Activated CD8-positive, alpha-beta T cell treated with anti-CD3 and anti-CD28 coated beads for 36 hours (primary cell): ENCODE results near the gene FOXM1. TPM values are rescaled to one million over a fixed set of nuclear protein-coding genes. Genes with fewer than 3 reads are reported as not detected.

ENCODE experiments used
- ATAC-seq: fragments of 200-7000 bp; cut with Tn5 transposase; one replicate; pipeline ENCODE4 v1.10.0; 2021; ENCODE audit warnings: mild to moderate bottlenecking, moderate library complexity
- CTCF ChIA-PET: fragments of 350-600 bp; sonication (Branson Sonifier 250); formaldehyde crosslinking; loops from one replicate; lab custom pipeline; 2021; ENCODE audit warnings: antibody characterized with exemption; lab: Charles Lee
- POLR2A ChIA-PET: fragments of 350-600 bp; sonication (Branson Sonifier 250); formaldehyde crosslinking; loops from one replicate; lab custom pipeline; 2021; ENCODE audit warnings: antibody characterized with exemption; lab: Charles Lee
- DNase-seq: peaks from one replicate; pipeline ENCODE4 v3.0.0-alpha.2; 2020
- H3K27ac Mint-ChIP-seq: one replicate; pipeline ENCODE4 v1.8.0; 2021; ENCODE audit warnings: mild to moderate bottlenecking, mixed read lengths
- H3K27me3 Mint-ChIP-seq: one replicate; pipeline ENCODE4 v1.8.0; 2021; ENCODE audit warnings: mixed read lengths
- H3K36me3 Mint-ChIP-seq: one replicate; pipeline ENCODE4 v1.8.0; 2021; ENCODE audit warnings: low read depth, mixed read lengths
- H3K4me1 Mint-ChIP-seq: one replicate; pipeline ENCODE4 v1.8.0; 2021; ENCODE audit warnings: low read depth, mixed read lengths
- H3K4me3 Mint-ChIP-seq: one replicate; pipeline ENCODE4 v1.8.0; 2021; ENCODE audit warnings: mild to moderate bottlenecking, moderate library complexity, mixed read lengths
- H3K9me3 Mint-ChIP-seq: one replicate; pipeline ENCODE4 v1.8.0; 2021; ENCODE audit warnings: mixed read lengths
- intact Hi-C: fragments of 100-400 bp; cut with micrococcal nuclease; formaldehyde crosslinking; loops from one replicate; pipeline ENCODE4 v1.10.0; 2022
- total RNA-seq, 2 experiments: library from RNA; stranded (reverse); gene quantifications; one replicate each; pipeline ENCODE4 v1.2.3, GENCODE V29; 2021
- TF ChIP-seq, protein P1 (sequence below): fragments of 200-600 bp; IDR thresholded peaks from one replicate; pipeline ENCODE4 v1.8.0; 2022; ENCODE audit warnings: antibody characterized with exemption, mild to moderate bottlenecking

Gene FOXM1
- total RNA-seq, 2 experiments from 2014 or later = 64.4 to 64.8 TPM

DNA sequence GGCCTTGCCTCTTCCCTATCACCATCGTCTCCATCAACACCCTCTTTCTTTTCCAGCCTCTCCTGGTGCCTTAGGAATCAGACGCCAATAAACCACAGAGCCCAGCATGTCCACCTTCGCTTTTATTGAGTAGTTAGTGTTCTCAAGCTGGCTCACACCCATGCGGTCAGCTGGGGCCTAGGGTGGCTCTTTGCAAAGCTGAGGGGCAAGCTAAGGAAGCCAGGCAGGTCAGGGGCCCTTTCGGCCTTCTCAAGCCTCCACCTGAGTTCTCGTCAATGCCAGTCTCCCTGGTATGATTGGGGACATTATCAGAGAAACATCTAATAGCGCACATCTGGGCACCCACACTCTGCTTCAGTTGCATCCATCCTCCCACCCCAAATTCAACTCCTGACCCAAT, 19.4 kb downstream of the FOXM1 start:
- H3K9me3 Mint-ChIP-seq = no peaks in the 10 kb centered on the region
- DNase-seq (no peak), ATAC-seq (no peak)
- intact Hi-C loops = loop anchor here (10.0 kb wide), 1 partner anchor 187 kb away; no protein-coding TSS in a partner anchor
- no peaks in the 10 kb centered on the region for H3K4me1 Mint-ChIP-seq
- TF ChIP-seq, protein P1, sequence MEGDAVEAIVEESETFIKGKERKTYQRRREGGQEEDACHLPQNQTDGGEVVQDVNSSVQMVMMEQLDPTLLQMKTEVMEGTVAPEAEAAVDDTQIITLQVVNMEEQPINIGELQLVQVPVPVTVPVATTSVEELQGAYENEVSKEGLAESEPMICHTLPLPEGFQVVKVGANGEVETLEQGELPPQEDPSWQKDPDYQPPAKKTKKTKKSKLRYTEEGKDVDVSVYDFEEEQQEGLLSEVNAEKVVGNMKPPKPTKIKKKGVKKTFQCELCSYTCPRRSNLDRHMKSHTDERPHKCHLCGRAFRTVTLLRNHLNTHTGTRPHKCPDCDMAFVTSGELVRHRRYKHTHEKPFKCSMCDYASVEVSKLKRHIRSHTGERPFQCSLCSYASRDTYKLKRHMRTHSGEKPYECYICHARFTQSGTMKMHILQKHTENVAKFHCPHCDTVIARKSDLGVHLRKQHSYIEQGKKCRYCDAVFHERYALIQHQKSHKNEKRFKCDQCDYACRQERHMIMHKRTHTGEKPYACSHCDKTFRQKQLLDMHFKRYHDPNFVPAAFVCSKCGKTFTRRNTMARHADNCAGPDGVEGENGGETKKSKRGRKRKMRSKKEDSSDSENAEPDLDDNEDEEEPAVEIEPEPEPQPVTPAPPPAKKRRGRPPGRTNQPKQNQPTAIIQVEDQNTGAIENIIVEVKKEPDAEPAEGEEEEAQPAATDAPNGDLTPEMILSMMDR = no peak
- H3K4me3 Mint-ChIP-seq = no peak overlapping the region
- ChIA-PET CTCF (interaction anchor here (2.2 kb wide), 2 partner anchors 12 to 87 kb away, joined by 6 to 8 read pairs; no protein-coding TSS in a partner anchor), POLR2A (interaction anchor here (1.0 to 3.3 kb wide), 5 partner anchors 9 to 24 kb away, joined by 3 to 10 read pairs (median 3); partner anchors contain the start of genes FOXM1 and RHNO1)
- H3K36me3 Mint-ChIP-seq = peaks cover 26% of the 10 kb centered on the region
- H3K27me3 Mint-ChIP-seq = no peaks in the 10 kb centered on the region
- no peak overlapping the region for H3K27ac Mint-ChIP-seq

DNA sequence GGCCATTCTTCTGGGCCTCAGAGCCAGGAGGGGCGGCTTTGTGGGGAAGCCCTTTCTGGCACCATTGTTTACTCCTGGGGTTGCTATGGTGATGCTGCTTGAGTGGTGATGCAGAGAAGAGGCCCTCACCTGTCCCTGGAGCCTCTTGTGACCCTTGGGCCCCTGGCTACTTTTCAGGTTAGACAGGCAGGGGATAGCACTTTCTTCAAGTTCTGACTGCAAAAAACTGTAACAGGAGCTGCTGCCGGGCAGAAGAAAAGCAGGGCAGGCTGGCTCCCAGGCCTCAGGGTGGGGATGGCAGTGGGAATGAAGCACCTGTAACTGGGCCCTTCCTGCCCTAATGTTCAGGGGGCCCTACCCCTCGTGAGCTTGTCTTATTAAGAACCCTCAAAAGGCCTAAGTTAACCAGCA, 19.9 kb downstream of the FOXM1 start, which contains the start of gene TEX52:
Gene TEX52 (minus strand): TSS at position 19 of the 411 bp plus-strand sequence. CDS start 13 bp downstream, at position 6.
- H3K4me3 Mint-ChIP-seq = no peak within 1 kb of the TSS
- no peak for ATAC-seq
- peaks cover 24% of the 10 kb centered on the region for H3K36me3 Mint-ChIP-seq
- H3K27me3 Mint-ChIP-seq = no peaks in the 10 kb centered on the region
- CTCF ChIA-PET = interaction anchor here (0.8 to 2.2 kb wide), 3 partner anchors 11 to 87 kb away, joined by 3 to 8 read pairs (median 6); no protein-coding TSS in a partner anchor
- POLR2A ChIA-PET = interaction anchor here (0.7 to 1.7 kb wide), 4 partner anchors 9 to 24 kb away, joined by 3 to 4 read pairs (median 3); no protein-coding TSS in a partner anchor
- H3K9me3 Mint-ChIP-seq = no peaks in the 10 kb centered on the region
- DNase-seq = no peak
- peak within 1 kb of the TSS; percentile 1 for H3K27ac Mint-ChIP-seq
- TF ChIP-seq, protein P1 = no peak
- no peaks in the 10 kb centered on the region for H3K4me1 Mint-ChIP-seq
- intact Hi-C loops = loop anchor here (10.0 kb wide), 1 partner anchor 188 kb away; no protein-coding TSS in a partner anchor

DNA sequence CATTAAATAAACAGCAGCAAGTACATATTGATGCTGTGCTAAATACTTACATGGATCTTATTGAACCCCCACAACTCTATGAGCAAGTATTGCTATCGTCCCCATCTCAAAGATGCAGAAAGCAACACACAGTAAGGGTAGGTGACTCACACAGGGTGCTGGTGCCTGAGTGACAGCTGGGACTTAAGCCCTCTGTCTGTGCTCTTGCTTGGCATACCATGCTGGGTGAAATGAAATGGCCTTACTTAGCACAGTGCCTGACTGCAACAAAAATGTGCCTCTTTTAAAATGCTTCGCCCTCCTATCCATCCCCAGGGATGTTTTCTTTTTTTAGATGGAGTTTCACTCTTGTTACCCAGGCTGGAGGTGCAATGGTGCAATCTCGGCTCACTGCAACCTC, 20.9 kb downstream of the FOXM1 start:
- Mint-ChIP-seq H3K4me1 (no peaks in the 10 kb centered on the region), H3K27ac (no peak overlapping the region), H3K27me3 (no peaks in the 10 kb centered on the region), H3K9me3 (no peaks in the 10 kb centered on the region), H3K4me3 (no peak overlapping the region), H3K36me3 (peaks cover 23% of the 10 kb centered on the region)
- TF ChIP-seq, protein P1 = no peak
- no peak for DNase-seq
- ChIA-PET POLR2A (interaction anchor here (0.8 to 1.7 kb wide), 3 partner anchors 12 to 25 kb away, joined by 3 read pairs; no protein-coding TSS in a partner anchor), CTCF (interaction anchor here (1.0 to 2.2 kb wide), 2 partner anchors 70 to 88 kb away, joined by 3 to 8 read pairs; no protein-coding TSS in a partner anchor)
- peak; percentile 24 for ATAC-seq
- intact Hi-C loops = loop anchor here (10.0 kb wide), 1 partner anchor 189 kb away; no protein-coding TSS in a partner anchor

DNA sequence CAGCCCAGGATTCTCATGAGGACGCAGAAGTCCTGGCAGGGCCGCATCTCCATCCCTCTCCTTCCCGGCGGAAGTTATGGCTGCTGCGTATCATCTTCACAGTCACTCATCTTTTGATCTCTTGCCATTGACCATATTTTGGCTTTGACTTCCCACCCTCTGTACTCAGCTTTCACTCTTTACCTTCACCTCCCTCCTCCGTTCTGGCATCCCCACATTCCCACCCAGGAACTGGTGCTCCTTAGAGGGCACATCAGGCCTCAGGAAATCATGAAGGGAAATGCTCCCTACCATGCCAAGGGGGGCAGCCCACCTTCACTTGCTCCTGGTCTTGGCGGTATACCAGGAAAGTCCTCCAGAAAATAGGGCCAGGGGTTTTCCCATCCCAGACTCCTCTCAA, 21.4 kb downstream of the FOXM1 start:
- CTCF ChIA-PET = interaction anchor here (1.0 to 1.6 kb wide), 3 partner anchors 29 to 172 kb away, joined by 3 to 4 read pairs (median 3); no protein-coding TSS in a partner anchor
- H3K27ac Mint-ChIP-seq = no peak overlapping the region

More for the DNA sequence above, 21.4 kb downstream of the FOXM1 start:
- POLR2A ChIA-PET = interaction anchor here (0.8 to 1.4 kb wide), 2 partner anchors 16 to 25 kb away, joined by 3 read pairs; no protein-coding TSS in a partner anchor
- ATAC-seq = no peak
- TF ChIP-seq, protein P1 = no peak
- DNase-seq = no peak
- no peaks in the 10 kb centered on the region for H3K27me3 Mint-ChIP-seq
- H3K4me1 Mint-ChIP-seq = no peaks in the 10 kb centered on the region
- H3K4me3 Mint-ChIP-seq = no peak overlapping the region
- H3K9me3 Mint-ChIP-seq = no peaks in the 10 kb centered on the region
- H3K36me3 Mint-ChIP-seq = peaks cover 23% of the 10 kb centered on the region
- intact Hi-C loops = loop anchor here (10.0 kb wide), 1 partner anchor 189 kb away; no protein-coding TSS in a partner anchor
